ENCODE results near the gene GIT1.

The GIT1 gene

GRCh38 chr17:29567304-29567553 is 22.2 kb downstream of the GIT1 start:
- Histone ChIP-seq H2AFZ (ENCODE audit: low read depth) (peak overlapping the region; percentile 96), H3K36me3 (ENCODE audit: insufficient read depth) (no peaks in the 10 kb centered on the region), H3K79me2 (ENCODE audit: insufficient read depth, low read depth) (peaks cover 11% of the 10 kb centered on the region; the same call in 1 of the 2 replicates), H3K4me2 (peak overlapping the region; percentile 74), H3K27ac (peak overlapping the region; percentile 90), H3K27me3 (ENCODE audit: insufficient read depth, low read depth) (no peaks in the 10 kb centered on the region), H3K4me1 (ENCODE audit: low read depth, poor library complexity, severe bottlenecking) (peaks cover 30% of the 10 kb centered on the region), H4K20me1 (ENCODE audit: insufficient read depth) (no peaks in the 10 kb centered on the region), H3K9ac (peak overlapping the region; percentile 76; the same call in 1 of the 2 replicates), H3K4me3 (IDR thresholded peaks at IDR 0.05; ENCODE audit: insufficient read depth, low read depth, low read length) (no peak overlapping the region)
- TF ChIP-seq CTCF (conservative IDR thresholded peaks at IDR 0.05; ENCODE audit: low read depth, low read length), result no peak

GRCh38 chr17:29566473-29567303 is 22.8 kb downstream of the GIT1 start, which contains the start of gene ABHD15:
Gene ABHD15 (minus strand): TSS chr17:29567037. CDS start chr17:29566966, 71 bp downstream.
- Histone ChIP-seq H2AFZ (ENCODE audit: low read depth) (peak within 1 kb of the TSS; percentile 96), H3K79me2 (ENCODE audit: insufficient read depth, low read depth) (peaks cover 11% of the 10 kb centered on the region; the same call in 1 of the 2 replicates), H4K20me1 (ENCODE audit: insufficient read depth) (no peaks in the 10 kb centered on the region), H3K4me2 (peak within 1 kb of the TSS; percentile 97), H3K36me3 (ENCODE audit: insufficient read depth) (no peaks in the 10 kb centered on the region), H3K4me1 (ENCODE audit: low read depth, poor library complexity, severe bottlenecking) (peaks cover 30% of the 10 kb centered on the region), H3K4me3 (IDR thresholded peaks at IDR 0.05; ENCODE audit: insufficient read depth, low read depth, low read length) (peak within 1 kb of the TSS; percentile 17), H3K27ac (peak within 1 kb of the TSS; percentile 90), H3K27me3 (ENCODE audit: insufficient read depth, low read depth) (no peaks in the 10 kb centered on the region), H3K9ac (peak within 1 kb of the TSS; percentile 76)
- TF ChIP-seq CTCF (conservative IDR thresholded peaks at IDR 0.05; ENCODE audit: low read depth, low read length), result no peak; the same call in 1 of the 2 replicates

DNA sequence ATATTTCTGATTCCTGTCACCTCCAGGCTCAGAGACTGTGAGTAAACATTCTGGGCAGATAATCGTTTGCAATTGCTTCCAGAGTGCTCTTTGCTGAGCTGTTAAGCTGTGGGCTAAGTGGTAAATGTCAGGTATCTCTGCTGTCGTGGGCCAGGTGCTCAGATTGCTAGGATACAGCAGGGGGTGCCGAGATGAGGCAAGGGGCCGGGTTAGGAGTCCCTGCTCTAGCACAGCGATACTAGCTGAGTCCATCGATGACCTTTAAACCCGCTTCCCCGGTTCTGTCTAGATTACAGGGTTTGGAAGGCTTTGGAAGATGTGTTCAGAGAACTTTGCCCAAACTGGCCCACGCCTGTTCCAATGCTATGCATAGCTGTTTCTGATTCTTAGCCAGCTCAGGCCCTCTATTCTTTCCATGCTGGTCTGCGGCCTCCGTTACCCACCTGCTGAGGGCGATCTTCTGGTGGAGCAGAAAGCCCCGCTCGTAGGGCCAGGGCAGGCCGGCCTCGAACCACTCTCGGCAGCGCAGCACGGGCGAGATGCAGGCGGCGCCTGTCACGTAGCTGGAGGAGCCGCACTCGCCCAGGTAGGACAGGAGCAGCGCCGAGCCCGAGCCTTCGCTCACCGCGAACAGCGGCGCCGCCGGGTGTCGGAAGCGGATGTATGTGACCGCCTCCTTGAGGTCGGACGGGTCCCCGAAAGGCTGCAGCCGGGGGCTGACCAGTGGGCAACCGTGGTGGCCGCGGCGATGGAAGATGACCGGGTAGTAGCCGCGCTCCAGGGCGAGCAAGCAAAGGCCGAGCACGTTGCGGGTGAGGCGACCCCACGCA is 23.6 kb downstream of the GIT1 start:
- Histone ChIP-seq H3K79me2 (ENCODE audit: insufficient read depth, low read depth) (peaks cover 11% of the 10 kb centered on the region; the same call in 1 of the 2 replicates), H3K4me1 (ENCODE audit: low read depth, poor library complexity, severe bottlenecking) (peaks cover 30% of the 10 kb centered on the region), H3K9ac (peak overlapping the region; percentile 55), H3K27me3 (ENCODE audit: insufficient read depth, low read depth) (no peaks in the 10 kb centered on the region), H3K4me2 (peak overlapping the region; percentile 97), H2AFZ (ENCODE audit: low read depth) (peak overlapping the region; percentile 96), H3K4me3 (IDR thresholded peaks at IDR 0.05; ENCODE audit: insufficient read depth, low read depth, low read length) (peak overlapping the region; percentile 17), H3K36me3 (ENCODE audit: insufficient read depth) (no peaks in the 10 kb centered on the region), H3K27ac (peak overlapping the region; percentile 90), H4K20me1 (ENCODE audit: insufficient read depth) (no peaks in the 10 kb centered on the region)
- peak; percentile 46 for TF ChIP-seq CTCF (conservative IDR thresholded peaks at IDR 0.05; ENCODE audit: low read depth, low read length)

DNA sequence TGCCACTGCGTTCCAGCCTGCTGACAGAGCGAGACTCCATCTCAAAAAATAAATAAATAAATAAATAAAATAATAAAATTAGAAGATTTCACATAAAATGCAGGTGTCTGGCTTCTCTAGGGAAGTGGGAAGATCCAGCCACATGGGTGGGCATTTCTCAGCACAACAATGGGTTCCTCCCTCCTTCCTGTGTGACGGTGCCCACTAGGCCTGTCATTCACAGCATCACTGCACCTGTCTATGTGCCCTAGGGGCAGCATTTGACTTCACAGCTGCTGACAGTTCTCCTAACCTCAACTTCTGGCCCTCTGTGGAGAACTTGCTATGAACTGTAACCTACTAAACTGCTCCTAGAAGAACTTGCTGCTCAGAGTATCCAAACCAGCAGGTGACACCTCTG is 25.6 kb downstream of the GIT1 start:
- TF ChIP-seq CTCF (conservative IDR thresholded peaks at IDR 0.05; ENCODE audit: low read depth, low read length), result no peak
- Histone ChIP-seq H3K4me3 (IDR thresholded peaks at IDR 0.05; ENCODE audit: insufficient read depth, low read depth, low read length) (no peak overlapping the region), H3K36me3 (ENCODE audit: insufficient read depth) (no peaks in the 10 kb centered on the region), H3K9ac (no peak overlapping the region), H3K27me3 (ENCODE audit: insufficient read depth, low read depth) (no peaks in the 10 kb centered on the region), H4K20me1 (ENCODE audit: insufficient read depth) (no peaks in the 10 kb centered on the region), H3K4me1 (ENCODE audit: low read depth, poor library complexity, severe bottlenecking) (peaks cover 20% of the 10 kb centered on the region), H3K79me2 (ENCODE audit: insufficient read depth, low read depth) (peaks cover 11% of the 10 kb centered on the region; the same call in 1 of the 2 replicates), H2AFZ (ENCODE audit: low read depth) (no peak overlapping the region), H3K4me2 (peak overlapping the region; percentile 97; the same call in 1 of the 2 replicates), H3K27ac (no peak overlapping the region)

Measured in KMS-11 (cell line).